ENCODE measurements around the gene CASP7.
"Not testable (repeated sequence)": the region's sequence is repeated elsewhere in the genome, so short reads cannot be mapped to it uniquely, and the experiment has no call there.

The CASP7 gene

GRCh38 chr10:113679463-113680189, at the start of gene CASP7:
CASP7 (plus strand) TSS chr10:113679912; CDS start chr10:113697494, 17,582 bp downstream.
- DNase-seq (peak; percentile 86), ATAC-seq (peak; percentile 87)

DNA sequence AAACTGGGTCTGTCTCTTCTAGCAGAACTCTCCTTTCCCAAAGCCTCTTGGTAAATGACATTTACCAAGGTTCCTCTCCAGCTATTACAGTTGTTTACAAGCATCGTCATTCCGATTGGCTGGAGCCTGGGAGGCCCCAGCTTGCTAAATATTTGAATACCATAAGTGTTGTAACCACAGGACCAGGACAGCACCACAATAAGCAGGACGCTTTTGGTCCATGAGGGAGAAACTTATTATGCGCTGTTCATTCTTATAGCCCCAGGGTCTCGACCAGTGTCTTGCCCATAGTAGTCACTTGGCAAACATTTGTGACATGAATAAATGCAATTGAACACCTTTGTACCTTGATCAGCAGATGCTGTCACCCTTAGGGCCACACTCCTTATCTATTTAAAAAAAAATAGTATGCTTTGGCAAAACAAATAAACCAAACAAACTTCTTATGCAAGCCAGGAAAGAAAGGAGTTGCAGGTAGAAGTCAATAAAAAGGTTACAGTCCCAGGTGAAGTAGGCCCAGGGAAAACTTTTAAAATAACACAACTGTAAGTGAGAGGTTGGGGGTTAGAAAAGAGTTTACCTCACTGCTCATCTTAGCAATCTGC, 48.7 kb upstream of the CASP7 start:
- ATAC-seq (no peak), DNase-seq (no peak)

GRCh38 chr10:113631684-113632367, 47.9 kb upstream of the CASP7 start:
- no peak for DNase-seq
- ATAC-seq, result no peak

DNA sequence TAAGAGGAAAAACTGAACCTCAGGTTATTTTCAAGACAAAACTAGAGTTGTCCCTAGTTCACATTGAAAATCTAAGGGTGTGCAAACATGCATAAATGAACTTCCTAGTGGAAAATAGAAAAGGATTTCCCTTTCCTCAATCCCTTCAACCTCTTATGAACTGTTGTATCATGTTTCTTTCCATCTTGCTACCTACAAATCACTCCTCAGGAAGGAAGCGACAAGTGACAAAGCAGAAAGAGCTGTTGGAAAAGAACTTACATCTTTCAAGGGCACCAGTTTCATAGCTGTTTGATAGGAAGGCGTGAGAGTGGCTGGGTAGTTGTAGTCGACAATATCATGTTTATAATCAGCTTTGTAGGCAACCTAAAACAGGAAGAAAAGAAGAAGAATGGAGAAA, 39.7 kb upstream of the CASP7 start:
- no peak for DNase-seq

GRCh38 chr10:113641702-113642101, 38.0 kb upstream of the CASP7 start:
- no peak for ATAC-seq
- DNase-seq, result no peak

More for the DNA sequence above, 39.7 kb upstream of the CASP7 start:
- no peak for ATAC-seq

- ATAC-seq (no peak), DNase-seq (no peak)
Observed at GRCh38 chr10:113643183-113643582, 36.5 kb upstream of the CASP7 start.

DNA sequence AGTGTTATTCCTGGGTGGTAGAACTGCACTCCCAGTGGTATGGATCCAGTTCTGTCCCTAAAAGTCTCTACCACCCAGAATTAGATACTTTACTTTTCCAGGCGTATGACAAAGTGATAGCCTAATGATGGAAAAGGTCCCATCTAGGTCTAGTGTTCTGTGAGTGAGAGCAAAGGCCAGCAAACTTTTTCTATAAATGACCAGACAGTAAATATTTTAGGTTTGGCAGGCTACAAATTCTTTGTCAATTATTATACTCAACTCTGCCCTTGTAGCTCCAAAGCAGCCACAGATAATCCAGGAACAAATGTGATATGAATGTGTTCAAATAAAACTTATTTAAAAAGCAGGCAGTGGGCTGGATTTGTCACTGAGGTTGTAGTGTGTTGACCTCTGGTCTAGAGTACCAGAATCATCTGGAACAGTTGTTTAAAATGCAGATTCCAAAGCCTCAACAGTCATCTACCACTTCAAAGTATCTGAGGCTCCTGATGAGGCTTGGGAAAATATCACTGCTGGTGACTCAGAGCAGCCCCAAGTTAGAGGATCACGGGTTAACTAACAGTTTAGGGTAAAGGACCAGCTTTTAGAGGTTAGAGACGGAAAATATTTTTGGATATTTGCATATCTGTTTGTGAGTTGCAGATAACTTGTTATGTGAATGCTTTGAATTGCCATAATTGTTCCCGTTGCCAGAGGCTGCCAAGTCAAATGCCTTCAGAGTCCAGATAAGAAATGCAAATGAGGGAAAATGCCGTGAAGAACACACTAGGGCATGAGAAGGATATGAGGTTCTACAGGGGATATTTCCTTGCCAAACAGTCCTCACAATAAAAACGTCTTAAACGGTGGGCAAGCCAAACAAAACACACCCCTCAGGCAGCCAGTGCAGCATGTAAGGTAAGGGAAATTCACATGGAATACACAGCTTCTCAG, 35.3 kb upstream of the CASP7 start:
- DNase-seq (no peak), ATAC-seq (peak; percentile 83)

DNA sequence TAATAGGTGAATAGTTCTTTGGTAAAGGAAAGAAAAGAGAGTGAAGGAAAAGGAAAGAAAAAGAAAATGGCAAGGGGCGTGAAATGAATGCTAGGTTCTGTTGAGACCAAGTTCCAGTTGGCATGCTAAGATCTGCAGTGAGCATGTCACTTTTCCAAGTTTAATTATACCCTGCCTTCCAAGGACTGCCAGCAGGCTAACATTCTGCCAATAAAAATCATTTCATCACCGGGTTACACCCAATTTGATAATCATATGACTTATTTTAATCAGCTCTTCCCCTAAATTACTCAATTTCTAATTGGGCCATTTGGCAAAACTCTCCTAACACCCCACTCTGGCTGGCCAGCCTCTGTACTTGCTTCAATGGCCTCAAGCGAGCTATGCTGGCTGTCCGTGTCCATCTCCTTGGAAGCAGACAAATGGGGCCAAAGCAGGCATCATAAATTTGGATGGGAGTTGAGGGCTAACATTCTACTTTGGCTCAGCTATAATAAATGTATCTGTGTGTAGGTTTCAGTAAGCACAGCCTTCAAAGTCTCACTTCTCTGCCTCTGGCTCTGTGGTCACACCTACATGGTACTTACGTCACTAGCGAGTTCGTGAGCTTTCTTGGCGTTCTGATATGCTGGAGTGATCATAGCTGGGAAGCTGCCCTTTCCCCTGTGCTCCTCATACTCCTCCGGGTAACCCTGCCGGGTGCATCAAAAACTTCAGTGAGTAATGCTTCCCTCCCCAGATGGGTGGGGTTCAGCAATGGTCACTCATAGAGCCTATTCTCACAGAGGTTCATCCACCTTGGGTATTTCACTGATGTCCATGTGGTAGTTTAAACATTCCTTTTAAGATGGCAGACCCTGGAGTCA, 33.1 kb upstream of the CASP7 start:
- DNase-seq (no peak), ATAC-seq (no peak)

DNA sequence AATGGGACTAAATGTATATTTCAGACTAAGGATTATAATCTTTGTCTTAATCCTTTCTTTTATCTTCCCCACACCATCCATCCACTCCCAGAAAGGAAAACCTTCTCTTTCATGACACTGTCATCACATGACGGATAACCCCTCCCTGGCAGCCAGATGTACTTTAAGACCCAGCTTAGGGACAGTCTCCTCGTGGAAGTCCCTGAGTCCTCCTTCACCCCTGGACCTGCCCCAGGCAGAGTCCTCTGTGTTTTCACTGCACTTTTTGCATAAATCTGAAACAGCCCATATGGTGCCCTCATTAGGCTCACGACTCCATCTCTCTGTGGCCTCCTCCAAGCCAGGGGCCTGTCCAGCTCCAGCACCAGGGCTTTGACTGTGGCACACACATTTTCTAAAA, 31.9 kb upstream of the CASP7 start:
- DNase-seq (no peak), ATAC-seq (no peak)

GRCh38 chr10:113648478-113648877, 31.2 kb upstream of the CASP7 start:
- ATAC-seq, result no peak
- DNase-seq, result no peak

DNA sequence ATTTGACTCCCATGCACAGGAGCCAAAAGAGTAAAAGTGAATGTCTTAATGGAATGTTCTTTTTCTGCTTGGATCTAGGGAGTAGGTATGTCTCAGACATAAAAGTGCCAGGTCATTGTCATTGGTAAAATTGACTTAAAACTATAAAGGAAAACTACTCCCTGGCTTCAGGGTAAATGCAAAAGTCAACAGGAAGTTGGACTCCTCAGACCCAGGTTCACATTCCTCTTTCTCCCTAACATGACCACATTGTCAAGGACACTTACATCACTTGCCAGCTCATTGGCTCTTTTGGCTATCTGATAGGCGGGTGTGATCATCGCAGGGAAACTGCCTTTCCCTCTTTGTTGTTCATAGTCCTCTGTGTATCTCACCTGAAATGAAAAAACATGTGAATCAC, 29.5 kb upstream of the CASP7 start:
- DNase-seq, result no peak
- ATAC-seq, result no peak

- DNase-seq, result no peak
- no peak for ATAC-seq
Observed at GRCh38 chr10:113651021-113651420, 28.7 kb upstream of the CASP7 start.

- ATAC-seq, result no peak
- no peak for DNase-seq
Observed at GRCh38 chr10:113651898-113652297, 27.8 kb upstream of the CASP7 start.

DNA sequence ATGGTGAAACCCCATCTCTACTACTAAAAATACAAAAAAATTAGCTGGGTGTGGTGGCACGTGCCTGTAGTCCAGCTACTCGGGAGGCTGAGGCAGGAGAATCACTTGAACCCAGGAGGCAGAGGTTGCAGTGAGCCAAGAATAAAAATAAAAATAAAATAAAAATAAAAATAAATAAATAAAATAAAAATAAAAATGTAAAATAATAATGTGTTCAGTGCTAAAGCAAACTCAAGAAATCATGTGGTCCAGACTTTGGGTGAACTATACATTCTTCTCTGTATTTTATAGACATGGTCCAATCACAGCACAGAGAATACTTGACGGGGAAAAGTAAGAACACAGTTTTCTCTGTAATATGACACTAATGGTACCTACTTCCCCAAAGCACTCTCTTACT, 27.3 kb upstream of the CASP7 start:
- DNase-seq, ATAC-seq: not testable (repeated sequence)

GRCh38 chr10:113656896-113657295, 22.8 kb upstream of the CASP7 start:
- DNase-seq, result no peak
- ATAC-seq, result no peak

DNA sequence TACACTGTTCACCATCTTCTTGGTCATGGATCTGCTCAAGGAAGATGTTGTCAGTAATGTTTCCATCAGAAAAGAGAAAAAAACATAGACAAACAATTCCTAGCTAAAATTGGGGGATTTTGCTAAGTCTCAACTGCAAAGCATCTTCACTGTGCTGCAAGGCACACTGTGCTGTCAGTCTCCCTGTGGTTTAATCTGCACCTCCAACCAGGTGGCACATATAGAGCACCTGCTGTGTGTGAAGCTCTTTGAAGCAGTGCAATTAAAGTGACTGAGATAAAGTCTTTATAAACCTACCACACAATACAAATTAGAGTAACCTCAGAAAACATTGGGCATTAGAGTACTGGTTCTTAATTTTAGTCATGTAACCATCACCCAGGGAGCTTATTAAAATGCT, 22.2 kb upstream of the CASP7 start:
- DNase-seq (no peak), ATAC-seq (no peak)

- ATAC-seq (no peak), DNase-seq (no peak)
Observed at GRCh38 chr10:113661332-113661731, 18.4 kb upstream of the CASP7 start.

DNA sequence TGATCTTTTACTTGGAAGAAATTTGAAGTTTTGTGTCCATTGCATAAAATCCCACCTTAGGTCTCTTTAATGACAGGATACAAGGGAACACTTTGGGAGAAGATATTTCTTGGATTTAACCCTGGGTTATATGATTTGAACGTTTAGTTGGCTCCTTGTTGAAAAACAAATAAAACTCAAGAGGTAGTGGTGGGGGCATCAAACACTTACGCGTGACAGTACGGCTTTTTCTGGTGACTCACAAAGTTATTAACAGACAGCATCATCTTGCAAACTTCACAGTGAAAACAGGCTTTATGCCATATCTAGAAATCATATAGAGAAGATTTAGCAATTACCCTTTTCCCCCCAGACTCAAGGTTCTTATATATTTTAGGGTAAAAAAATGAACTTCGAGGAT, 16.6 kb upstream of the CASP7 start:
- DNase-seq (no peak), ATAC-seq (no peak)

DNA sequence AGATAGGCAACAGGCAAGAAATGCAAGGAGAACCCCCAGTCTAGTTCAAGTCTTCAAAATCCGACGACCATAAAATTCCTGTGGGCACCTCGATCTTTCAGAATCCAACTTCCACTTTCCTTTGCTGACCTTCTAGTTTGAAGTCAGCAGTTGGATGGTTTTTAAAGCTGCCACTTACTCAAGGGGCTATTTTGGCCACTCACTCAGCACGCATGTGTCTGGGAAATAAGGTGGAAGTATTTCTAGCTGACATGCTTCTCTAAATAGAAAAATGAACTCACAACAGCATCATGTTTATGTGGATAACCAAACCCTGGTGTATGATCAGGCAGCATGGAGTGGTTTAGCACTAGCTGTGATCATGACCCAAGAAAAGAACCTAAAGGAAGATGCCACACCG, 15.8 kb upstream of the CASP7 start, which contains the start of gene NRAP:
NRAP (minus strand) TSS at position 134 of the 400 bp plus-strand sequence. CDS start 159 bp downstream, outside the sequence.
- DNase-seq (no peak), ATAC-seq (no peak)

- ATAC-seq (no peak), DNase-seq (no peak)
Observed at GRCh38 chr10:113665352-113665751, 14.4 kb upstream of the CASP7 start.

- DNase-seq (no peak), ATAC-seq (no peak)
Observed at GRCh38 chr10:113665806-113666354, 13.8 kb upstream of the CASP7 start.

Measured in stimulated activated naive CD8-positive, alpha-beta T cell treated with anti-CD3 and anti-CD28 coated beads, Interleukin-15, Interleukin-2, amounts not matched to agents 100 U/mL and 50 U/mL, for 24 hours (primary cell).